Retina (tissue), 1 donor: ENCODE results near the gene LIG1.

Experiments
- DNase-seq: peaks from one replicate; pipeline ENCODE4 v3.0.0-alpha.2; 2016

LIG1 gene

GRCh38 chr19:48069435-48069834 lies 100.7 kb downstream of the LIG1 start:
- DNase-seq = no peak
